GM23338 (cell line): ENCODE results near the gene PLEKHG4B. TPM values are rescaled to one million over a fixed set of nuclear protein-coding genes. Genes with fewer than 3 reads are reported as not detected.
"Not testable (repeated sequence)": the region's sequence is repeated elsewhere in the genome, so short reads cannot be mapped to it uniquely, and the experiment has no call there.

Source experiments
- ATAC-seq: fragments of 200-7000 bp; cut with Tn5 transposase; 3 replicates; pipeline ENCODE4 v1.9.1; 2020
- DNase-seq: peaks from one replicate; pipeline ENCODE4 v3.0.0-alpha.2; 2015; ENCODE audit warnings: low spot score
- H2AFZ ChIP-seq: fragments of 200-600 bp; sonication (generic); 2 replicates; pipeline ENCODE4 v1.8.0; 2016; ENCODE audit warnings: antibody characterized with exemption, mild to moderate bottlenecking, moderate library complexity
- H3F3A ChIP-seq: fragments of 200-600 bp; sonication (generic); replicated peaks from 2 replicates; pipeline ENCODE4 v1.8.0; 2017; ENCODE audit warnings: antibody characterized with exemption, mixed run types, low read depth
- H3K27ac ChIP-seq: fragments of 200-600 bp; sonication (generic); 2 replicates; pipeline ENCODE4 v1.6.1; 2016; ENCODE audit warnings: low read depth
- H3K27me3 ChIP-seq: fragments of 200-600 bp; sonication (generic); 2 replicates; pipeline ENCODE4 v1.8.0; 2016; ENCODE audit warnings: mild to moderate bottlenecking, mixed run types, moderate library complexity; ENCODE audit not compliant: insufficient read depth
- H3K36me3 ChIP-seq: fragments of 200-600 bp; sonication (generic); 2 replicates; pipeline ENCODE4 v1.8.0; 2016; ENCODE audit warnings: mild to moderate bottlenecking; ENCODE audit not compliant: insufficient read depth
- H3K4me1 ChIP-seq: fragments of 200-600 bp; sonication (generic); 2 replicates; pipeline ENCODE4 v1.8.0; 2016; ENCODE audit warnings: mild to moderate bottlenecking, moderate library complexity; ENCODE audit not compliant: insufficient read depth
- H3K4me2 ChIP-seq: fragments of 200-600 bp; sonication (generic); 2 replicates; pipeline ENCODE4 v1.7.1; 2017; ENCODE audit warnings: mixed run types
- H3K4me3 ChIP-seq: fragments of 200-600 bp; sonication (generic); 2 replicates; pipeline ENCODE4 v1.6.1; 2016; ENCODE audit warnings: mixed run types
- H3K79me2 ChIP-seq: fragments of 200-600 bp; sonication (generic); replicated peaks from 2 replicates; pipeline ENCODE4 v1.8.0; 2017; ENCODE audit warnings: mild to moderate bottlenecking; ENCODE audit not compliant: insufficient read depth
- H3K9me2 ChIP-seq: fragments of 200-600 bp; sonication (generic); 2 replicates; pipeline ENCODE4 v1.8.0; 2017; ENCODE audit not compliant: insufficient read depth
- H4K20me1 ChIP-seq: fragments of 200-600 bp; sonication (generic); replicated peaks from 2 replicates; pipeline ENCODE4 v1.8.0; 2017; ENCODE audit warnings: mild to moderate bottlenecking; ENCODE audit not compliant: insufficient read depth
- H3K27ac Mint-ChIP-seq: 2 replicates; pipeline ENCODE4 v1.8.0; 2020; ENCODE audit warnings: inconsistent platforms, mild to moderate bottlenecking, moderate library complexity, mixed read lengths
- H3K27me3 Mint-ChIP-seq: 3 replicates; pipeline ENCODE4 v1.8.0; 2022; ENCODE audit warnings: low read depth, mild to moderate bottlenecking, moderate library complexity, mixed read lengths, inconsistent platforms; ENCODE audit not compliant: insufficient read depth, poor library complexity
- H3K36me3 Mint-ChIP-seq: 3 replicates; pipeline ENCODE4 v1.8.0; 2021; ENCODE audit warnings: low read depth, mild to moderate bottlenecking, inconsistent platforms, moderate library complexity, mixed read lengths
- H3K4me1 Mint-ChIP-seq: 3 replicates; pipeline ENCODE4 v1.8.0; 2020; ENCODE audit warnings: mild to moderate bottlenecking, inconsistent platforms, mixed read lengths
- H3K4me3 Mint-ChIP-seq: 3 replicates; pipeline ENCODE4 v1.8.0; 2021; ENCODE audit warnings: moderate library complexity, mild to moderate bottlenecking, inconsistent platforms, mixed read lengths
- H3K9me3 Mint-ChIP-seq: 3 replicates; pipeline ENCODE4 v1.8.0; 2020; ENCODE audit warnings: moderate library complexity, mild to moderate bottlenecking, inconsistent platforms, mixed read lengths
- CTCF ChIP-seq, 2 experiments: fragments of 200-600 bp in 1 of 2; sonication (generic) in 1 of 2; conservative IDR thresholded peaks; 2 replicates each; pipeline versions ENCODE4 v1.5.1 to v1.6.1; 2016 to 2017; ENCODE audit warnings: antibody characterized with exemption in 2 of 2, low read depth in 2 of 2, mild to moderate bottlenecking in 2 of 2, moderate library complexity in 1 of 2
- ETS1 ChIP-seq: IDR thresholded peaks from 2 replicates; pipeline ENCODE4 v1.6.1; 2016; ENCODE audit warnings: antibody characterized with exemption
- POLR2AphosphoS5 ChIP-seq: IDR thresholded peaks from 2 replicates; pipeline ENCODE4 v1.6.1; 2016; ENCODE audit warnings: antibody characterized with exemption, low read depth
- REST ChIP-seq: IDR thresholded peaks from one replicate; pipeline ENCODE4 v1.6.1; 2018; ENCODE audit warnings: antibody characterized with exemption; ENCODE audit not compliant: unreplicated experiment
- ZNF331 ChIP-seq: fragments of 250-450 bp; sonication (Bioruptor Pico); IDR thresholded peaks from 2 replicates; pipeline ENCODE4 v1.5.0; 2020; ENCODE audit warnings: low read depth, mild to moderate bottlenecking, moderate library complexity
- polyA plus RNA-seq: library from polyadenylated mRNA; unstranded; fragments of >200 nt; fragmentation: Nextera tagmentation; extraction: Ambion mirVana; gene quantifications from 2 replicates; pipeline ENCODE4 v1.2.1, GENCODE V29; 2016
- total RNA-seq: library from RNA; depleted of rRNA; stranded (reverse); fragments of >200 nt; shearing (Covaris generic); gene quantifications from 2 replicates; pipeline ENCODE4 v1.2.3, GENCODE V29; 2014

PLEKHG4B gene
- total and polyA plus RNA-seq, 2 experiments from 2014 or later = 33.5 to 54.8 TPM

- Histone ChIP-seq H3K4me3 (peak within 1 kb of the TSS; percentile 84), H2AFZ (peak within 1 kb of the TSS; percentile 80), H3K79me2 (peaks cover 56% of the 10 kb centered on the region), H3K4me1 (peaks cover 24% of the 10 kb centered on the region), H4K20me1 (peaks cover 30% of the 10 kb centered on the region), H3K4me2 (peak within 1 kb of the TSS; percentile 76), H3K27ac (peak within 1 kb of the TSS; percentile 81; the same call in 1 of the 2 replicates)
- not testable (repeated sequence) for H3K9me2 ChIP-seq, H3K27me3 Mint-ChIP-seq, H3K36me3 ChIP-seq, H3K27me3 ChIP-seq, H3F3A ChIP-seq, H3K9me3 Mint-ChIP-seq
- peak; percentile 82 for ATAC-seq
- H3K27ac Mint-ChIP-seq = peak within 1 kb of the TSS; percentile 86
- DNase-seq = peak; percentile 94
- H3K36me3 Mint-ChIP-seq = peaks cover 28% of the 10 kb centered on the region
- peak within 1 kb of the TSS; percentile 96 for H3K4me3 Mint-ChIP-seq
- H3K4me1 Mint-ChIP-seq = peaks cover 30% of the 10 kb centered on the region
- TF ChIP-seq CTCF (conservative IDR thresholded peaks at IDR 0.05; ENCODE audit: low read depth in 2 of 2) = peak; percentile 53 to 66
- TF ChIP-seq POLR2AphosphoS5 = peak; percentile 91
Measured at GRCh38 chr5:217494-218456, 125.8 kb downstream of the PLEKHG4B start, which contains the start of the genes CCDC127 and SDHA. Gene CCDC127, minus strand, starts transcription at chr5:218153. Its CDS starts 1,304 bp downstream, at chr5:216849. Gene SDHA, plus strand, starts transcription at chr5:218320. Its CDS starts 36 bp downstream, at chr5:218356.

GRCh38 chr5:218457-219291 lies 126.7 kb downstream of the PLEKHG4B start:
- H3K27me3 Mint-ChIP-seq = peaks cover 9% of the 10 kb centered on the region
- H3K36me3 ChIP-seq = 0 out of 2 replicates have a peak, but pooled peaks cover 2% of the 10 kb centered on the region
- H3K79me2 ChIP-seq = peaks cover 63% of the 10 kb centered on the region
- peaks cover 30% of the 10 kb centered on the region for H3K4me1 Mint-ChIP-seq
- peaks cover 24% of the 10 kb centered on the region for H3K4me1 ChIP-seq
- TF ChIP-seq CTCF (conservative IDR thresholded peaks at IDR 0.05; ENCODE audit: low read depth in 2 of 2) (no peak), ZNF331 (no peak), REST (no peak), ETS1 (no peak), POLR2AphosphoS5 (no peak)
- peaks cover 28% of the 10 kb centered on the region for H3K36me3 Mint-ChIP-seq
- peak overlapping the region; percentile 84 for H3K4me3 ChIP-seq
- H3K27ac Mint-ChIP-seq = no peak overlapping the region
- H3K9me2 ChIP-seq = no peaks in the 10 kb centered on the region
- peak overlapping the region; percentile 76 for H3K4me2 ChIP-seq
- H3K27me3 ChIP-seq = no peaks in the 10 kb centered on the region
- peak overlapping the region; percentile 96 for H3K4me3 Mint-ChIP-seq
- no peaks in the 10 kb centered on the region; the same call in 2 of the 3 replicates for H3K9me3 Mint-ChIP-seq
- ATAC-seq (peak; percentile 77), DNase-seq (peak; percentile 62)
- no peak overlapping the region for H3K27ac ChIP-seq
- H2AFZ ChIP-seq = no peak overlapping the region
- no peaks in the 10 kb centered on the region for H3F3A ChIP-seq
- peaks cover 32% of the 10 kb centered on the region for H4K20me1 ChIP-seq
